GM18909 (cell line): ENCODE results near the gene TBC1D21.

Experiments used
- ATAC-seq: cut with Tn5 transposase; IDR thresholded peaks from one replicate; pipeline ENCODE4 v1.9.1; 2021; ENCODE audit warnings: mild to moderate bottlenecking; ENCODE audit not compliant: unreplicated experiment, poor library complexity

Gene TBC1D21

DNA sequence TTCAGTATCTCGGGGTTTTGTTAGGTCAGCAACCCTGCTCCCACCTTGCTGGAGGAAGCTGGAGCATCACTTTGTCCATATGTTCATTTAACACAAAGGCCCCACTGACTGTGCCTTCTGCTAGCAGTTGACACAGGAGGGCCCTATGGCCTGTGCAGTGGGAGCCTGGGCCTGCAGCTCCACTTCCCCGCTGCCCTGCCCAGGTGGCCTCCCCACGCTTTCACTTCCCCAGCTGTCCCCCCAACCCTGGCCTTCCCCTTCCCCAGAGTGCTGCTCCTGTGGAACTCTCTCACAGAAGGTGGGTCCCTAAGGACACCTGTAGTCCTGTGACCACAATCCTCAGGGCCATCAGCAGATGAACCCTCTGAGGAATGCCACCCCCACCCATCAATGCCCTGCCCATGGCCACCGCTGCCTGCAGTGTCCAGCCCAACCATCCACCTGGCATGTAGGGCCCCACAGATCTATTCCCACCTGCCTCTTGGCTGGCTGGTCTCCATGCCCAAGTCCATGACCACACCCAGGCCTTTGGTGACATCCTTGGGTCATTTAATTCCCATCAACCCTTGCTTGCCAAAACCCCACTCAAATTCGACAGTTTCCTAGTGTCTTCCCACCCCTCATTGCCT, 13.5 kb downstream of the TBC1D21 start:
- ATAC-seq, result no peak

DNA sequence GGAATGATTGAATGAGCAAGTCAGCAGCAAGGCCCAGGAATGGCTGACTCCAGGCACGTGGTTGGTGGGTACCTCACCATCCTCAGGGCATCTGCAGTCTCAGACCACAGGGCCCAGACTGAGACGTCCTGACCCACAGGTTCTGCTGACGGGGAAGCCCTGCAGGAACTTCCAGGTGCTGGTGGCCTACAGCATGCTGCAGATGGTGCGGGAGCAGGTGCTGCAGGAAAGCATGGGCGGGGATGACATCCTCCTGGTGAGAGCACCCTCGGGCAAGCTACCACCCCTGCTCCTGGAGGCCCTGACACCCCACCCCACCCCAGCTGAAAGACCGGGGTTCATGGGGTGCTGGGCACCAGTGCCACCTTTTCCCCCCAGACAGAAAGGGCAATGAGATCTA, 14.1 kb downstream of the TBC1D21 start:
- no peak for ATAC-seq

DNA sequence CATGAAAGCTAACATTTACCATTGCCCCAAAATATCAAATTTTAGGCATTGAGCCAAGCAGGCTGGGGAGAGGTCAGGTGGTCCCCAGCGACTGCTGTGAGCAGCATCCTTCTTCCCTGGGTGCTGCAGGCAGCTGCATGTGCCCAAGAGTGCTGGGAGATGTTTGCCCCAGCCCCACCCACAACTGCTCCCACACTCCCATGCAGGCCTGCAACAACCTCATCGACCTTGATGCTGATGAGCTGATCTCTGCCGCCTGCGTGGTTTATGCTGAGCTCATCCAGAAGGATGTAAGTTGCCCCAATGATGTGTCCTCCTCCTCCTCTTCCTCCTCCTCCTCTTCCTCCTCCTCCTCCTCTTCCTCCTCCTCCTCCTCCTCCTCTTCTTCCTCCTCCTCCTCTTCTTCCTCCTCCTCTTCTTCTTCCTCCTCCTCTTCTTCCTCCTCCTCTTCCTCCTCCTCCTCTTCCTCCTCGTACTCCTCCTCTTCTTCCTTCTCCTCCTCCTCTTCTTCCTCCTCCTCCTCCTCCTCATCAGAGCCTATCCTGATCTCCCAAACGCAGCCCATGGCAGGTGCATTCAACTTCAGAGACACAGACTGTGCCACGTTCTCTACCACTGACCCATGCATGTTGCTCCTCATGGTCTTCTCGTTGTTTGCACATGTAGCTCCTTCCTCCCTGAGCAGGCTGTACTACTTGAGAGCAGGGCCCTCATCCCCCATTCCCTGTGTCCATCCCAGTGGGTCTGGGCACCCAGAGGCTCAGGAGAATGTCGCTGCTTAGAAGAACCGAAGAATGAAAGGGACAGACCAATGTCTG, 15.1 kb downstream of the TBC1D21 start:
- ATAC-seq, result no peak

DNA sequence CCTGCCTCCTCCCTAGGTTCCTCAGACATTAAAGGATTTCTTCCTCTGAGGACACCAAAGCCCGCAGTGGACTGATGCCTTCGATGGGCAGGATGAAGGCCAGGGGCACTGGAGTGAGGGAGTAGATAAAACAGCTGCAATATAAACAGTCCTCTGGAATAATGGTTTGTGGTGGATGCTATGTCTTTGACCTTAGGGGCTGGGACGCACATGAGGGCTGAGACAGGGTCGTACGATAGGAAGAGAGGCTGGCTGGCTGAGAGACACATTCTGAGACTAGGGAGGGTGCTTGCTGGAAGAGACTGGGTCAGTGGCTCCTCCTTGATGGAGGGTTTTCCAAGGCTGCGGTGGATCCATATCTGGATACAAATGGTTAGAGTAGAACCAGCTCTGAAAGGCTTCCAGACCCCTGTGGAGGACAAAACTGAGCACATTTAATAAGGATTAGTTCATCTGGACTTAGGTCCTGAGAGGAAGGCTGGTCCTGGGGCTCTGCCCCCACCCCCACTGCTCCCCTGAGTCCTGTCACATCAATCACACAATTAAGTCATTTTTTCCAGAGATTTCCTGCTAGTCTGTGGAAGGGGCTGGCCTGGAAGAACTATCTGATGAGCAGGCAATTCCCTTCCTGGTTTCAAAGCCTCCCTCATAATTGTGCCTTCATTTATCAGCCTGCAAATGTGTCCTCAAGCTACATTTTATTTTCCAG, 15.8 kb downstream of the TBC1D21 start:
- no peak for ATAC-seq

DNA sequence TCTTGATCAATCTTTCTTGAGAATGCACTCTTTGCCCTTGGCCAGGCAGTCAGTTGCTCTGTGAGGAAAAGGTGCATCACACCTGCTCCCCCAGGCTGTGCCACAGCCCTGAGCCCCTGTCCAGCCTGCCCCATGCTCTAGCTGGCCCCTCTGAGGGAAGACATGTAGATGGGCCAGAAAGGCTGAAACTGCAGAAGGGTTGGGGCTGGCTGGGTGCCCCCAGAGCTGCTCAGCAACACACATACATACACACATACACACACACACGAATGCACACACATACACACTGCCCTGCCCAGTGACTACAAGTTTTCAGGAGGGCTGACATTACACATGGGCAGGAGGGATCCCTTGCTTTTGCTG, 16.4 kb downstream of the TBC1D21 start:
- ATAC-seq, result no peak

DNA sequence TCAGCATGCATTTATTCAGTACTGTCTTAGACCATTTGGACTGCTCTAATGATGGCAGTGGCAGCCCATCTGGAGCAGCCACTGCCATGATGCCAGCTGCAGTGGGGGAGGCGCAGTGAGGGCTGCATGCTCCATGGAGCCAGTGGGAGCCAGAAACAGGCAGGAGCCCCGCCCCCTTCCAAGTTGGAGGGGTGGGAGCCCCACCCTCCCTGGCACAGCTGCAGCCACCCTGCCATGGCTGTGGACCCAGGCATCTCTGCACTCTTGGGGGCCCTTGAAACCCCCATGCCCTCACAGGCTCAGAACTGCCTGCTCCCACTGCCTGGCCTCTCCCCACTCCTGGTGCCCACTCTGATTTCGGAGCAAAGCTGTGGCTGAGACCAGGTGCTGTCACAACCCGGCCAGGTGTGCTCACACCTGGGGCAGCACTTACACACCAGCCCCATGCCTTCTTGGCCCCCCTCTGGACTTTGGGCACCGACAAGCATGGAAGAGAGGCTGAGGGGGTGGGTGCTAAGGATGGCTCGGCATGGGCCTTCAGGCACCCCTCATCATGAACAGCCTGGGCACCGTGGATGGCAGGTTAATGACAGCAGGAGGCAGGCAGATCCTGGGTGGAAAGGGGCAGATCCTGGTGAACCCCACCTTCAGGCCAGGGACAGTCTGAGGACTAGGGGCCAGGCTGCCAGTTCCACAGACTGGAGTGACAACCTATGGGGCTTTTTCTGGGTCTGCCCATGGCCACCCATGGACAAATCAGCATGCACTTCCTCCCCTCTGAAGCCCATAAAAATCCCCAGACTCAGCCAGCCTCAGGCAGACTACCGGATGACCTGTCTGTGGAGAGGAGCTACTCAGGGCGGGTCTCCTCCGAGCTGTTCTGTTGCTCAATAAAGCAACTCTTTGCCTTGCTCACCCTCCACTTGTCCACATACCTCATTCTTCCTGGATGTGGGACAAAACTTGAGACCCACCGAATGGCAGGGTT, 18.3 kb downstream of the TBC1D21 start:
- ATAC-seq, result no peak

DNA sequence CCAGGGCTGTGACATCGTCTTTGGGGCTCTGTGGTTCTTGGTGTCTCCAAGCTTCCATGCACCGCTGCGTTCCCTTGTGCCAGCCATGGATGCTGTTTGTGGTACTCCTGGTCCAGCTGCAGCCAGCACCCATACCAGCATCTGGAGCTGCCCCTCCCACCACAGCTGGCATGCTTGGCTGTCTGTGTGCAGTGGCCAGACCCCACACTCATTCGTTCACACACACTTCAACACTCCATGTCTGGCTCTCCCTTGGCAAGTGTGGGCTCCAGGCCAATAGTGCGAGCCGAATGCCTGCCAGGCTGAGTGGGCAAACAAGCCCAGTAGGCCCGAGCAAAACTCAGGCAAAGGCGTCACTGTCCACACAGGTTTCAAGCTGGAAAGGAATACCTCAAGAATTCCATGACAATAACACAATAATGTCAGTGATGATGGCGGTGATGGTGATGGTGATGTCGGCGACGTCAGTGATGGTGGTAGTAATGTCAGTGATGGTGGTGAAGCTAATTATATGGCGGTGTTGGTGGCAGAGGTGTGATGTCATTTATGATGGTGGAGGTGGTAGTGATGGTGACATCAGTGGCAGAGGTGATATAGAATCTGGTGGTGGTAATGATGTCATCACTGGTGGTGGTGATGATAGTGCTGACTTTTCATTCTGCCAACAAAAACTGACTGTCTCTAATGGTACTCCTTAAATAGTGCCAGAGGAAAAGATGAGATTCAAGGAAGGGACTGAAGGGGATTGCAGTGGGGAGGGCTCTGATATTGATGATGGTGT, 19.3 kb downstream of the TBC1D21 start:
- no peak for ATAC-seq

DNA sequence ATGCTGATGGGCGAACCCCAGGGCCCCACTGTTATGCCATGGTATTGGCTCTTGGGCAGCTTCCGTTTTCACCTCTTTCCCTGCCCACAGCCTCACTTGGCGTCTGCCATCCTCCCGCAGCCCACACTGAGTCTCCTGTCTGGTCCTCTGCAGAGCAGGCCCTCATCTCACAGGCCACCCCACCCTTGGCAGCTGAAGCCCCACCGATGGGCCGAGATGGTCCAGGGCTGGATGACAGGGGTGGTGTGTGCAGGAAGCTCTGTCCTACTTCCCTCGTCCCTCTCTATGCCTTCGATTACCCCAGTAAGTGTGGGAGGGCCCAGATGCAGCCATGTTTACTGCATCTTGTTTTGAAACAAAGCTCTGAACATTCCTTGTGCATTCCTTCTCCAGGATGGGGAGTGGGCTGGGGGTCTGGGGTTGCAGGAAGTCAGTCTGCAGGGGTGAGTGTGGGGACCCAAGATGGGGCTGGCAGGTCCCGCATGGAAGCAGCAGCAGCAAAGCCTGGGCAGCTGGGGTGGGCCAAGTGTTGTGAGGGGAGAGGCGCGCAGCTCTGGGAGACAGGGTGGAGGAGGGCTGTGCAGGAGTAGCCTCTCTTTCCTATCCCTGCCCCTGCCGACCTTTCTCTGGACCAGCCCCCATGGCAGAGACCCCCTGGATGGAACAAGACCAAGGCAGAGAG, 20.9 kb downstream of the TBC1D21 start:
- ATAC-seq, result no peak

DNA sequence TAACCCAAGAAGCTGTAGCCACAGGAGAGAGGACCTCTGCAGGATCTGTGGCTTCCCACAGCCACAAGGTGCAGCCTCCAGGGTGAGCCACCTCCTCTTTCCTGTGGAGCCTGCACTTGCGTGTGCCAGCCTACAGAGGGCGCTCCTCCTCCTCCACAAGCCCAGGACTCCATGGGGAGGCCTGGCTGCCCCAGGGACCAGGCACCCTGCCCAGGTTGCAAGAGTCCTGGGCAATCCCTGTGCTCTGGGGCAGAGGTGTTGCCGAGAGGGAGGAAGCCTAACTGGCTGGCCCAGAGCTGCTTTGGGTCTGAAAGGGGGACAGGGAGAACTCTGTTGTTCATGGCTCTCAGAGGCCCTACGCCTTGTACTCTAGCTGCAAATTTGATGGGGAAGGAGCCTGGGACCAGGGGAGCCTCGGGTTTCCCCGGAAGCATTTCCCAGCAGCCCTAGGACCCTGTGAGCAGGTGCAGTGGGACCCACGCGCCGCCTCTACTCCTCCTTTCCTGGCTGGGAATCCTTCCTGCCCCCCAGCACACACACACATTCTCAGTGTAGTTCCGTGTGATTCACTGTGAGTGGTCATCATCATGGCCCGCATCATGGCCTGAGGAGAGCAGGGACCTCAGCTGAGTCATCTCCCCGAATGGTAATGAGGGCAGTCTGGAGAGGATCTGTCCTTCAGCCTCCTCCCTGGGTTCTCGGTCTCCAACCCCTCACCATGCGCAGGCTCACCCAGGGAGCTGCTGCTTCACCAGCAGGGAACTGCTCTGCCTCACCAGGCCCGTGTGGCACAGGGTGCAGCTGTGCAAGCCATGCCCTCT, 24.3 kb downstream of the TBC1D21 start:
- ATAC-seq, result no peak

DNA sequence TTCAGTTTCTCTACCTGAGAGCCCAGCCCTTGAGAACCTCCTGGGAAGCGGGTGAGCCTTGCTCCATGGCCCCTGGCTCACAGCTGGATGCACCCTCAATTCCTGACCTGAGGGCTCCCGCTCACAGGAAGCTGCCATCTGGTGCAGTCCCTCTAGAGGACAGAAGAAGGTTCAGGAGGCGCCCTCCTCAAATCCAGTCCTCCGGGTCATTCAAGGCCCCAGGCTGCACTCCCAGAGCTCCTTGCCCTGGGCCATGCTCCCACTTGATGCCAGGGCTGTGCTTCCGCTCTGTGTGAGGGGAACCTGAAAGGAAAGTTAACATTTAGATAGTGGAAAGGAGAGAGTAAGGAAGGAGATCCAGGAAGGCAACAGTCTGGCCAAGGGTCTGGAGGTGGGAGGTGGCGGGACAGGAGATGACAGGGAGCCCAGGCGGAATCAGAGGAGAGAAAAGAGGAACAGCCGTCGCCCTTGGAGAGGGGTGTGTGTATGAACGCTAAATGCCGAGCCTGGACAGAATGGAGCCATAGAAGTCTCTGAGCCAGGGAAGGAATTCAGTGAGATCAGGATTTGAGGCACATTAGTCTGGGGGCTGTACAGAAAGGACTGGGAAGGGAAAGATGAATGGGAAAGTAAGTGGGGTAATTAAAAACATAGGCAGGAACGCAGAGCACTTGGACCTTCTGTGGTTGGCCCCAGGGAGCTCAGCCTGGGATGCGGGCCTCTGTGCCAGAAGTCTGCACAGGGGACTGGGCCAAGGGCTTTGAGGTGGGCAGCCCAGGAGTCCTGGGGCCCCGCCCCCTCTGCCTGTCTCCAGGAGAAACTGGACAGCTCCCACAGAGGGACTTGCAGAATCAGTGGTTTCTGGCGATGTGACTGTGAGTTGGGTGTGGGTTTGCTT, 26.1 kb downstream of the TBC1D21 start:
- no peak for ATAC-seq

DNA sequence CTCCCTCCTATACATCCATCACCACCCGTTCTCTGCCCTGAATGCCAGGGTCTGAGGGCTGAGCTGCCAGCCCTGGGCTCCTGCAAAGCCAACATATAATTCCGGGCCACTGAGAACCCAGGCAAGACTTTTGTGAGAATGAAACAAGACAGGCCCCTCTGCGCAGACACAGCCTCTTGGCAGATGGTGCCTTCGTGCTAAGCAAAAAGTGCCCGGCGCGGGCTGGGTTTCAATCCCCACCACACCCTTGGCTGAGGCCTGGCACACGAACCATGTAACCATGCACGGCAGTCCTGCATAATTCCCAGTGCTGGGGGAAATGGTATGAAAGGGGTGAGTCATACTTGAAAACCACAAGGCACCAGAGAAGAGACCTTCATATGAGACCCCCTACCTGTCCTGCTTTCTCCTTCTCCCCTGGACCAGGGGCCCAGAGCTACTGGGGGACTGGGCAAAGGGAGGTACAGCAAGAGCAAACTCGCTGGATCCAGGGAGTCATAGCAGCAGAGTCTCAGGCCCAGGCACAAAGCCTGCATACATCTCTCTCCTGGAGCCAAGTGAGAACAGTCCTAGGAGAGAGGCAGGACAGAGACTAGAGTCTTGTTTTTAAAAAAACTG, 26.8 kb downstream of the TBC1D21 start:
- ATAC-seq, result no peak

DNA sequence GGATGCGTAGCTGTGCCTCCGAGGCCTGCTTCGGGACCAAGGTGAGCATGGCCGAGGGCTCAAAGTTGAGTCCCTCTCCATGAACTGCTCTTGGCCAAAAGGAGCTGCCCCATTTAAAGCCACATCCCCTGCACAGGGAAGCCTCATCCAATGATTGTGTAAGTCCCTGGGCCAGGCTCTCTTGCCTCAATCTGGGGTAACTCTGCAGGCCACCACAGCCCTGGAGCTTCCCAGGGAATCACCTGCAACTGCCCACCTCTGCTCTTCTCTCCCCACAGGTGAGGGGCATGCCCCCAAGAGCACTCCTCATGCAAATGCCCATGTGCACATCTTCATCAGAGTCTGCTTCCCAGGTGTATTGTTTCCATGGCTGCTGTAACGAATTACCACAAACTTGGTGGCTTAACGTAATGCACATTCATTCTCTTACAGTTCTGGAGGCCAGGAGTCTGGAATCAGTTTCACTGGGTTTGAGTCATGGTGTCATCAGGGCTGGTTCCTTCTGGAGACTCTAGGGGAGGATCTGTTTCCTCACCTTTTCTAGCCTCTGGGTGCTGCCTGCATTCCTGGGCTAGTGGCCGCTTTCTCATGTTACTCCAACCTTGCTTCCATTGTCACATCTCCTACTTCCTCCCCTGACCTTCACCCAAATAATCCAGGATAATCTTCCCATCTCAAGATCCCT, 27.9 kb downstream of the TBC1D21 start:
- no peak for ATAC-seq

DNA sequence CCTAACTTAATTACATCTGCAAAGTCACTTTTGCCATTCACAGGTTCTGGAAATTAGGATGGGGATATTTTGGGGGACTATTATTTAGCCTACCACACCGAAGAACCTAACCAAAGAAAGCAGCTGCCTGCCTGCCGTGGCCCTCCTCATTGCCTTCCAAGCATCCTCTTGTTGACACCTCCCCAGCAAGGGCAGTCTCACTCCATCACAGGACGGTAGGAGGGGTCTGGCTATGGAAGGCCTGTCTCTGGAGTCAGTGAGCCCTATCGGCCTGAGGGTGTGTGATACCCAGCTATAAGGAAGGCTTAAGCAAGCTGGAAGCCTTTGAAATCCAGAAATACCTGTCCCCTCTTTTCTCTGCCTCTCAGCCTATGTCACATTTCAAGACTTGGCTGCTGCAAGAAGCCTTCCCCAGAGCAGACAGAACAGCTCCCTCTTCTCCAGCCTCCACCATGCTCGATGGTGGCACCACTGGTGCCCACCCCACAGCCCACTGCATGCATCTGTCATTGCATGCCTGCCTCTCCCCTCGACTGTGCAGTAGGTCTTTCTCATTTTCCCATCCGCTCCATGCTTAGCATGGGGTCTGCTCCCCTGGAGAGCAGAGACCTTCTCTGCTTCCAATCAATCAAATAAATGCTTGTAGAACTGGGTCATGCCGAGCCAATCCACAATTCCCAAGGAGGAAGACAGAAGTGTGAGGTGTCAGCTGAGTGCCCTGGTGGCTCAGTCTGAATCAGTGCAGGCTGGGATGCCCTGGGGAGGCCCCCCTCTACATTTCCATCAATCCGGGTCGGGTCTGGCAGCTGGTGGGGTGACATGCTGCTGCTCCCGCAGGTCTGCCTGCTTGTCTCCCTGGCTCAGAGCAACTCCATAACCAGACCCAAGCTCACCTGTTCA, 29.0 kb downstream of the TBC1D21 start:
- no peak for ATAC-seq

DNA sequence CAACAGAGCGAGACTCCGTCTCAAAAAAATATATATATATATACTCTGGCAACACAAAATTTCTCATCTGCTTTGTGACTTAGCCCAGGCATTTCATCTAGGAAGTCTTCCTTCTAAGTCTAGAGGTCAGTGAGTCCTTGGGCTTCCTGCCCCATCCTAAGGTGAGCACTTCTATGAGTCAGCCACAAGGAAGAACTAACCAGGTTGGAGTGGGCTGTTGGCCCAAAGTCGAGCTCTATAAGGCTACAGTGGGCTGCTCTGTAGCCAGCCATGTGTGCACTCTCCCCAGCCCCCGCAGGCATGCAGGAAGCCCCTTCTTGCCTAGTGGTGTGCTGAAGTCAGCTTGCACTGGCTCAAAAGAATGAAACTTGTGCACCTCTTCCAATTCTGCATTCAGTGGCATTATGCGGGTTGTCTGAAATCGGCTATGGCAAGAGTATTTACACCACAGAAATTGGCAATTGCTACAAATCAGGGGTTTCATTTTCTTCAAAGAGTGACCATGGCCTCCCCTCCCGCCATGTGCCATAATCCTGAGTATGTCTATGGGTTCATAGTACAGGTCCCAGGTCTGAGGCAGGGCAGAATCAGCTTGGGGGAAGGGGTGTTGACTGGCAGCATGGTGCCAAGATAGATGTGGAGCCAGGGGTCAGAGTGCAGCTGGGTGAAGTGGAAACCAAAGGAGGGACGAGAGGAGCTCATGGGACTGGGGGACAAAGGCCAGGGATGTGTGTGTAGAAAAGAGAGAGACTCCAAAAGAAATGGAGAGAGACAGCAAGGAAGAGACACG, 30.9 kb downstream of the TBC1D21 start:
- no peak for ATAC-seq
